HEK293T (cell line): ENCODE data around the gene CSNK1D.

ENCODE experiments used
- CTCF ChIA-PET: fragments of 350-600 bp; formaldehyde crosslinking; extraction: SDS; loops from one replicate; lab custom pipeline; 2021; ENCODE audit warnings: antibody characterized with exemption, inconsistent platforms; lab: Yijun Ruan, JAX
- POLR2A ChIA-PET: fragments of 350-600 bp; formaldehyde crosslinking; extraction: SDS; loops from one replicate; lab custom pipeline; 2020; ENCODE audit warnings: antibody characterized with exemption, inconsistent platforms; lab: Yijun Ruan, JAX
- DNase-seq: peaks from one replicate; pipeline ENCODE4 v3.0.0; 2012; ENCODE audit warnings: mixed read lengths; ENCODE audit errors: extremely low spot score
- ARNT ChIP-seq: fragments of 450-650 bp; IDR thresholded peaks from 2 replicates; pipeline ENCODE4 v1.6.1; 2017; ENCODE audit warnings: mild to moderate bottlenecking
- BHLHE40 ChIP-seq: fragments of 450-650 bp; IDR thresholded peaks from 2 replicates; pipeline ENCODE4 v1.6.1; 2016; ENCODE audit warnings: mild to moderate bottlenecking, moderate library complexity, borderline replicate concordance
- CTBP1 ChIP-seq: fragments of 450-650 bp; IDR thresholded peaks from 2 replicates; pipeline ENCODE4 v1.6.1; 2016; ENCODE audit warnings: borderline replicate concordance
- ELF4 ChIP-seq: fragments of 450-650 bp; IDR thresholded peaks from 2 replicates; pipeline ENCODE4 v1.6.1; 2017; ENCODE audit warnings: antibody characterized with exemption
- FOXA1 ChIP-seq: fragments of 450-650 bp; IDR thresholded peaks from 2 replicates; pipeline ENCODE4 v1.6.1; 2016; ENCODE audit warnings: mild to moderate bottlenecking
- FOXK2 ChIP-seq: fragments of 450-650 bp; IDR thresholded peaks from 2 replicates; pipeline ENCODE4 v1.6.1; 2016; ENCODE audit warnings: mild to moderate bottlenecking
- FOXM1 ChIP-seq: fragments of 450-650 bp; IDR thresholded peaks from 2 replicates; pipeline ENCODE4 v1.6.1; 2017; ENCODE audit warnings: mild to moderate bottlenecking, borderline replicate concordance
- HDGF ChIP-seq: fragments of 450-650 bp; IDR thresholded peaks from 2 replicates; pipeline ENCODE4 v1.6.1; 2017; ENCODE audit warnings: antibody characterized with exemption, borderline replicate concordance
- L3MBTL2 ChIP-seq: fragments of 450-650 bp; conservative IDR thresholded peaks from 2 replicates; pipeline ENCODE4 v1.6.1; 2016; ENCODE audit warnings: mild to moderate bottlenecking
- LEF1 ChIP-seq: fragments of 450-650 bp; IDR thresholded peaks from 2 replicates; pipeline ENCODE4 v1.6.1; 2017; ENCODE audit warnings: mild to moderate bottlenecking, borderline replicate concordance
- NFRKB ChIP-seq: fragments of 450-650 bp; IDR thresholded peaks from 2 replicates; pipeline ENCODE4 v1.6.1; 2016; ENCODE audit warnings: mild to moderate bottlenecking, moderate library complexity
- SP1 ChIP-seq: fragments of 450-650 bp; IDR thresholded peaks from 2 replicates; pipeline ENCODE4 v1.6.1; 2017
- SUZ12 ChIP-seq: fragments of 450-650 bp; IDR thresholded peaks from 2 replicates; pipeline ENCODE4 v1.6.1; 2016; ENCODE audit warnings: mild to moderate bottlenecking
- TARDBP ChIP-seq: fragments of 450-650 bp; IDR thresholded peaks from 2 replicates; pipeline ENCODE4 v1.6.1; 2016
- ZNF384 ChIP-seq: fragments of 450-650 bp; IDR thresholded peaks from 2 replicates; pipeline ENCODE4 v1.6.1; 2016
- TF ChIP-seq, protein P1 (sequence below): fragments of 450-650 bp; IDR thresholded peaks from 2 replicates; pipeline ENCODE4 v1.6.1; 2016

Gene CSNK1D

DNA sequence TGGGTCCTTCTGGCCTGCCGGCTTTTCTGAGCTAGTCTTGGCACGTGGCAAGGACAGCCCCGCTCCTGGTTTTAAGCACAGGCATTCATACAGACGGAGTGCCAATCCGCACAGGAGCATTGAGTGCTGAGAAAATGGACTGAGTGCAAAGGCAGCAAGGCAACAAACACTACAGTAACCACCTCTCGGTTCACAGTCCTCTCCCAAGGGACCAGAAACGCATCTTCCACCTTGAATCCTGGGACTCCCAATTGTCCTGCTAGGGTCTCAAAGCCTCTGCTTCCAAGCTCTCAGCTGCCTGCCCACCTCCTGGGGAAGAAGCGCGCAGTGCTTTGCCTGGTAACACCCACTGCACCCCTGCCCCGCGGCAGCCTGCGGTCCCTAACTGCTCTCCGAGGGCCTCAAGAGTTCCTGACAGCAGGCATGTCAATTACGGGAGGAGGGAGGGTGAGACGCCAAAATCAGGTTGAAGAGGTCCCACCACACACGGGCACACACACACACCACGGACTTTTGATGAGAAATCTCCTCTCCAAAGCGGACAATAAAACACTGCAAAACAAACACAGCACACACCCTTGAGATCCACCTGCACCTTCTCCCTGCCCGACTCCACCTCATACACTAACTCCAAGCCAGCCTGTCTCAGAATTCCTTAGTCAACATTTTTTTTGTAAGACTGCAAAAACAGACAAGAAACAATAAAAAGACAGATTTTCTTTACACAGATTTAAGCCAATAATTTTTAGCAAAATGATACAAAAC is 29.7 kb downstream of the CSNK1D start:
- ChIA-PET CTCF (interaction anchor here (0.6 to 0.7 kb wide), 2 partner anchors 8 to 67 kb away, joined by 3 read pairs; no protein-coding TSS in a partner anchor), POLR2A (interaction anchor here (0.7 kb wide), 1 partner anchor 21 kb away, joined by 3 read pairs; no protein-coding TSS in a partner anchor)
- no peak for DNase-seq
- TF ChIP-seq FOXK2 (no peak), TARDBP (no peak), BHLHE40 (no peak), FOXA1 (no peak), ARNT (no peak), SP1 (no peak), FOXM1 (no peak), NFRKB (no peak), LEF1 (no peak)

DNA sequence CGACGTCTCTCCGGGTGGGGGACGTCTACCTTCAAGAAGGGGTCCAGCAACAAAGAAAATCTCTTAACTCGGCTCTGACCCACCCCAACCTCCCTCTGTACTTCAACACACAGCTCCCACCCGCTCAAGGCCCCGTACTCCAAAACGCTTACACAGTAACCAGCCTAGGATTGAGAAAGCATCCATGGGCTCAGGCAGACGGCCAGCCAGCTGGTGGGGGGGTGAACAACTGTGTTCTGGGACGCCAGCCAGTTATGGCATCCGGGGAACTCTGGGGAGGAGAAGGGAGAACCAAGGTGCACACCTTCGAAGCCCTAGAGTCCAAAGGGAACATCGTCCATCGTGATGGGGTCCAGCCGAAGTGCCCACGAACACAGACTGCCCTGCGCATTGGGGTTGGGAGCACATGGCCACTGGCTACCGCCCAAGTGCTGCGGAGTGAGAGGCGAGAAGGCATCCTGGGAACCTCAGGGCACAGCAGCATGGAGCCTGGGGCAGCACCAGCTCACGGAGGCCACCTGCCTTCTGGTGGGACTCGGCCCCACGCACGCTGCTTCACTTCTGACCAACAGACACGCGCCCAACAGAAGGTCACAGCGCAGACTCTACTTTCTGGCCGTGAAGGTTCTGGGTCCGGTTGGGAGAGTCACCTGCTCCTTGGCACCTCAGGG is 30.4 kb downstream of the CSNK1D start:
- no peak for DNase-seq
- POLR2A ChIA-PET: interaction anchor here (0.7 to 2.6 kb wide), 3 partner anchors 21 to 51 kb away, joined by 3 to 11 read pairs (median 3); no protein-coding TSS in a partner anchor
- TF ChIP-seq FOXA1 (no peak), ARNT (no peak), CTBP1 (no peak), L3MBTL2 (no peak), FOXM1 (no peak), ZNF384 (no peak), FOXK2 (no peak), BHLHE40 (no peak)
- CTCF ChIA-PET: no interaction called here

DNA sequence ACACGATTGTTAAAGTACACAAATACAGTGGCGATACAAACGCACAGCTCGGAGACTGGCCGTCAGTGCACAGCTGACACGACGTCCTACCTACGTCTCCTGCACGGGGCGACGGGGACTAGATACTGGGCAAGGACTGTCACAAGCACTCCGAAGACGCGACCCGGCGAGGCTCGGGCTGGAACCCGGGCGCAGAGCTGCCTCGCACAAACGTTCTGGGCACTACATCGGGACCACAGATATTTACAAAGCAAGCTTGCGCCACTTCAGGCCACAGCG is 30.9 kb downstream of the CSNK1D start:
- DNase-seq: no peak
- CTCF ChIA-PET: no interaction called here
- POLR2A ChIA-PET: interaction anchor here (1.0 to 2.6 kb wide), 2 partner anchors 49 to 51 kb away, joined by 3 to 11 read pairs; no protein-coding TSS in a partner anchor
- TF ChIP-seq LEF1 (no peak), BHLHE40 (no peak), CTBP1 (no peak), FOXK2 (no peak), NFRKB (no peak), SUZ12 (no peak), L3MBTL2 (no peak), ELF4 (no peak), TARDBP (no peak), HDGF (no peak), ARNT (no peak), FOXM1 (no peak), SP1 (no peak)
- TF ChIP-seq, protein P1, sequence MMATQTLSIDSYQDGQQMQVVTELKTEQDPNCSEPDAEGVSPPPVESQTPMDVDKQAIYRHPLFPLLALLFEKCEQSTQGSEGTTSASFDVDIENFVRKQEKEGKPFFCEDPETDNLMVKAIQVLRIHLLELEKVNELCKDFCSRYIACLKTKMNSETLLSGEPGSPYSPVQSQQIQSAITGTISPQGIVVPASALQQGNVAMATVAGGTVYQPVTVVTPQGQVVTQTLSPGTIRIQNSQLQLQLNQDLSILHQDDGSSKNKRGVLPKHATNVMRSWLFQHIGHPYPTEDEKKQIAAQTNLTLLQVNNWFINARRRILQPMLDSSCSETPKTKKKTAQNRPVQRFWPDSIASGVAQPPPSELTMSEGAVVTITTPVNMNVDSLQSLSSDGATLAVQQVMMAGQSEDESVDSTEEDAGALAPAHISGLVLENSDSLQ: no peak

DNA sequence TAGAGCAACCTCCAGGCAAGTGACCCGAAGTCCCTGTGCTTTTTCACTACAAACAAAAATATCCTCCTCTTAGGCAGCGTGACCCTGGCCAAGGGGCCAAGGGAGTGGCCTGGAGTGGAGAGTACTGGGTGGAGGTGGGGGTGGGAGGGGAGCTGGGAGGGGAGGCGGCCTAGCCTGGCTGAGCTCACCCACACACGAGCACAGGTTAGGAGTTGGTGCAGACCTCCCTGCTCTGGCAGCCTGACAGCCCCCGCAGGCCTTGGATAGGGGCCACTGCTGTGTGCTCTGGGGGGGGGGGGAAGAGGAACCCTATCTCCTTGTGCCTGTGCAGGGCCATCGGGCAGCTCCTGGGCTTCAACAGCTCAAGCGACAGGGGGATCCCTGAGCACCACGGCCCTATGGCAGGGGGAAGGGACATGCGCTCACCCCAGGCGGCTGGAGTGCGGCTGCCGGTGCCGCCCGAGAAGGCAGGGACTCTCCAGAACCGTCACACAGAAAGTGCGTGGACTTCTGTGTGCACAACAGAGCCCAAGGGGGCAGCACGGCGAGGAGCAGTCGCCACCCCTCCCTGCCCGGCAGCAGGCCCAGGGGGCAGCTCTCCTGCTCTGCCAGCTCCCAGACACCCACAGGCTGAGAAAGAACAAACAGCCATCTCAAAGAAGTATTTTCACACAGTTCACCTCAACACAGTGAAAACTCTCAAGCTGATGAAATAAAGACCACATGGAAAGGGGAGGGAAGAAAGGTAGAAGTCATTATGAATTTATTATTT is 31.4 kb downstream of the CSNK1D start:
- TF ChIP-seq, protein P1: no peak
- no peak for TF ChIP-seq TARDBP
- TF ChIP-seq ZNF384: no peak
- TF ChIP-seq L3MBTL2: no peak
- TF ChIP-seq BHLHE40: no peak
- no peak for TF ChIP-seq FOXK2
- TF ChIP-seq CTBP1: no peak
- no peak for TF ChIP-seq ARNT
- no peak for TF ChIP-seq HDGF
- TF ChIP-seq FOXA1: no peak
- no peak for TF ChIP-seq SUZ12
- TF ChIP-seq ELF4: no peak
- no peak for TF ChIP-seq NFRKB
- no peak for TF ChIP-seq SP1
- no peak for TF ChIP-seq LEF1
- TF ChIP-seq FOXM1: no peak
- ChIA-PET POLR2A (interaction anchor here (0.7 to 2.6 kb wide), 3 partner anchors 29 to 52 kb away, joined by 3 to 11 read pairs (median 5); partner anchors contain the start of gene CCDC57), CTCF (no interaction called here)
- DNase-seq: no peak

DNA sequence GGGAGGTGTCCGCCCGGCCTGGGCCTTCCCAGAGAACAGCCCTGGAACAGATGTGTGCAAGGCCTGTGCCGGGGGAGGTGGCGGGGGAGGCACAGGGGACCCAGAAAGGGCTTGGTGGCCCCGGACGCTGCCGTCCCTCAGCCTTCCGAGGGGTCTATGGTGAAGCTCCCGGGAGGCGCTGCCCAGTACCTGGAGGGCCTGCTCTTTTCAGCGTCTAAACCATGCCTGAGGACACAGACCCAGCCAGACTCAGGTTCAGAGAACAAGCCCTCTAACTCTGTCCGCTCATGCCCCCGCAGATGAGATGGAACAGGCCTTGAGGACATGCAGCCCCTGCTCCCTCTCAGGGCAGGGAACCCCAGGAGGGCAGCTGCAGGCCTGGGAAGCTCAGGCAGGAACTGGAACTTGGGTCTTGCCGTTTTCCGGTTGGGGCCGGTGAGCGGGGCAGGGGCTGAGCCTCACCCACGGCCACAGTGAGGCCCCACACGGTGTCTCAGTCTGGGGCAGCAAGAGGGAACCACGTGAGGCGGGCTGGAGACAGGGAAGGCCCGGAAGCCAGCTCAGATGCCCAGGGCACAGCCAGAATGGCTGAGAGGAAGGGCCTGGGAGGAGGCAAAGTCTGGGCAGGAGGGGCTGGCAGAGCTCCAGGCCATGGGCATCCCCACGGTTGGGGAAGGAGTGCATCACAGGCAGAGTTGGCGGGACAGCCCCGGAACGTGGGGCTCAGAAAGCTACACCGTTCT is 32.1 kb downstream of the CSNK1D start:
- DNase-seq: no peak
- ChIA-PET POLR2A (interaction anchor here (0.7 to 2.6 kb wide), 2 partner anchors 29 to 51 kb away, joined by 5 to 11 read pairs; partner anchors contain the start of gene CCDC57), CTCF (no interaction called here)
- no peak for TF ChIP-seq SUZ12
- TF ChIP-seq, protein P1: no peak
- TF ChIP-seq FOXA1: no peak
- no peak for TF ChIP-seq ZNF384
- no peak for TF ChIP-seq BHLHE40
- TF ChIP-seq LEF1: no peak
- TF ChIP-seq ARNT: no peak
- no peak for TF ChIP-seq SP1
- no peak for TF ChIP-seq FOXK2
- no peak for TF ChIP-seq ELF4
- TF ChIP-seq FOXM1: no peak
- TF ChIP-seq HDGF: no peak
- TF ChIP-seq NFRKB: no peak
- TF ChIP-seq CTBP1: no peak
- TF ChIP-seq L3MBTL2: no peak
